LNCAP (cell line): ENCODE measurements around the gene CAPN9.

Experiments used
- CTCF ChIP-seq: fragments of 450-650 bp; IDR thresholded peaks from 2 replicates; pipeline ENCODE4 v1.5.1; 2017; ENCODE audit warnings: mild to moderate bottlenecking

Gene CAPN9

GRCh38 chr1:230778916-230779590, 31.9 kb downstream of the CAPN9 start:
- TF ChIP-seq CTCF, result no peak

GRCh38 chr1:230781131-230781530, 33.9 kb downstream of the CAPN9 start:
- no peak for TF ChIP-seq CTCF

- TF ChIP-seq CTCF, result no peak
Observed at GRCh38 chr1:230781594-230781993, 34.4 kb downstream of the CAPN9 start.

GRCh38 chr1:230784163-230784562, 37.0 kb downstream of the CAPN9 start:
- no peak for TF ChIP-seq CTCF

- no peak for TF ChIP-seq CTCF
Observed at GRCh38 chr1:230785636-230786384, 38.6 kb downstream of the CAPN9 start.

- no peak for TF ChIP-seq CTCF
Observed at GRCh38 chr1:230786385-230786753, 39.2 kb downstream of the CAPN9 start.

- no peak for TF ChIP-seq CTCF
Observed at GRCh38 chr1:230787471-230787870, 40.3 kb downstream of the CAPN9 start.
